ENCODE data around the gene ADAMTS15.

Gene ADAMTS15

DNA sequence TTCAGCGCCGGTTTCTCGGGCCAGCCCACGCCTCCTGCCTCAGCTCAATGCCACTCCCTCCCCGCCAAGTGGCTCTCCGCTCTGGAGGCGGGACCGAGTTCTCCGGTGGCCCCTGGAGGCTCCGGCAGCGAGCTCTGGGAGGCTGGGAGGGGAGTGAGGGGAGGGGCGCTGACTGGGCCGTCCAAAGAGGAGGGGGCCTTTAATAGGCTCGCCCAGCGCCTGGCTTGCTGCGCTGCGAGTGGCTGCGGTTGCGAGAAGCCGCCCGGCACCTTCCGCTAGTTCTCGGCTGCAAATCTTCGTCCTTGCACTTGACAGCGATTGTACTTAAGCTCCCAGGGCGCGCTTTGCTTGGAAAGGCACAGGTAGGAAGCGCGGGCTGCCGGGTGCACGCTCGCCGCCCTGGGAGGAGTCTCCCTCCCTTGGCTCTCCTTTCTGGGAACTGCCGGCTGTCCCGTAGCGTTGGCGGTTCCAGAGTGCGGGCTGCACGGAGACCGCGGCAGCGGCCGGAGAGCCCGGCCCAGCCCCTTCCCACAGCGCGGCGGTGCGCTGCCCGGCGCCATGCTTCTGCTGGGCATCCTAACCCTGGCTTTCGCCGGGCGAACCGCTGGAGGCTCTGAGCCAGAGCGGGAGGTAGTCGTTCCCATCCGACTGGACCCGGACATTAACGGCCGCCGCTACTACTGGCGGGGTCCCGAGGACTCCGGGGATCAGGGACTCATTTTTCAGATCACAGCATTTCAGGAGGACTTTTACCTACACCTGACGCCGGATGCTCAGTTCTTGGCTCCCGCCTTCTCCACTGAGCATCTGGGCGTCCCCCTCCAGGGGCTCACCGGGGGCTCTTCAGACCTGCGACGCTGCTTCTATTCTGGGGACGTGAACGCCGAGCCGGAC lies at the start of gene ADAMTS15:
Gene ADAMTS15 (plus strand): TSS at position 230 of the 894 bp plus-strand sequence. CDS start 329 bp downstream, at position 559.
- peak in 1 of 3 experiments; percentile 41 for DNase-seq (ENCODE audit: low read depth in 3 of 3)

DNA sequence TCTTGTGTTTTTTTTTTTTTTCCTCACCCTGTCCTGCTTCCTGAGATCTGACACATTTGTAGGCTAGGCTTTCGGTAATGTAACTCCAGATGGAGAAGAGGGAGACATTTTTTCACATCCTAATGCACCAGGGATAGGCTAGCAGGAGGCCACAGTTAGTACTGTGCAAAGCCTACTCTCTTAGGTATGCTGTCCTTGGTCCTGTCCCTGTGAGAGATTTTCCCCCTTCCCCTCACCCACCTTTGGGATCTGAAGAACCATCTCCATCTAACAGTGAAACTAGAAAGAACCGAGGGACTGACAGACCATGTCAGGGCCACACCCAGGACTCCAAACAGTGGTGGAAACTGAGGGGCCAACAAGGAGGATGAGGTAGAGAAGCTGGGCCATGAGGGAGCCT lies 49.2 kb upstream of the ADAMTS15 start:
- no peak for DNase-seq (ENCODE audit: low read depth in 3 of 3)

GRCh38 chr11:130400781-130401483 lies 47.5 kb upstream of the ADAMTS15 start:
- no peak for DNase-seq (ENCODE audit: low read depth in 3 of 3)

DNA sequence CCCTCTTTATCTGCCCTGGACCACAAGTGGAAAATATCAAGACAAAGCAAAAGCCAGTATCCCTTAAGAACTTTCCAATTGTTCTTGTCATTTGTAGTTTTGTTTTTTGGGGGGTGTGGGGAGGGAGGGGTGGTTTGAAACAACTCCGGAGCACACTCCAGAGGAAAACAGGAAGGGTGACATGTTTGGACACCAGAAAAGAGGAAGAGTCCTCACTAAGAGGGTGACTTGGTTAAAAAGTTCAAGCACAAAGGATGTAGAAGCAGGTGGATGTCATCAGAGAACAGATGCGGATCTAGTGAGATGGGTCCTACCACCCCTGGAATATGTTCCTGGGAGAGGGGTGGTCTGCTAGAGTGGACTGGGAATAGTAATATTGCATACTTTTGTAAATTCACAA lies 45.9 kb upstream of the ADAMTS15 start:
- no peak for DNase-seq (ENCODE audit: low read depth in 3 of 3)

DNA sequence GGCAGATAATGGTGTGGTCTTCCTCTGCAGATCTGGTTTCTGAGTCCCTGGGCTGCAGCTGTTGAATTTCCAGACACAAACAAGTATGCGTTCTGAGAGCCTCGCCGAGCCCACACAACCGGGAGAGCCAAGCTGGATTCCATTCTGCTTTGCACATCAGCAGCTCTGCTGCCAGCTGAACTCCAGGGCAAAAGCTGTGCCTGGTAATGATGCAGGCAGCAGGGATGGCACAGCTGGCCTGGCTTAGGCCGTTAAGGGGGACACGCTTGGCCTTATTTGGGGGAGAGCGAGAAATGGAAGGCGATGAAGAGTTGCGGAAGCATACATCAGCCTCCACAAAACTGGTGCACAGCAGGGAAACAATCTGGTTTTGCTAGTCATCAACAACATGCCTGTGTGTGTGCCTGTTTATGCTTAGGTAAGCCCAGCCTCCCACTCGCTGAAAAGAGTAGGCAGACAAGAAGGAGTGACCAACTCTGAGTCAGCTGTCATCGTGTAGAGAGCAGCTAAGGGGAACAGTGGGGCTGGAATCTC lies 45.1 kb upstream of the ADAMTS15 start:
- no peak for DNase-seq (ENCODE audit: low read depth in 3 of 3)

GRCh38 chr11:130403967-130404366 lies 44.5 kb upstream of the ADAMTS15 start:
- DNase-seq (ENCODE audit: low read depth in 3 of 3): no peak

DNA sequence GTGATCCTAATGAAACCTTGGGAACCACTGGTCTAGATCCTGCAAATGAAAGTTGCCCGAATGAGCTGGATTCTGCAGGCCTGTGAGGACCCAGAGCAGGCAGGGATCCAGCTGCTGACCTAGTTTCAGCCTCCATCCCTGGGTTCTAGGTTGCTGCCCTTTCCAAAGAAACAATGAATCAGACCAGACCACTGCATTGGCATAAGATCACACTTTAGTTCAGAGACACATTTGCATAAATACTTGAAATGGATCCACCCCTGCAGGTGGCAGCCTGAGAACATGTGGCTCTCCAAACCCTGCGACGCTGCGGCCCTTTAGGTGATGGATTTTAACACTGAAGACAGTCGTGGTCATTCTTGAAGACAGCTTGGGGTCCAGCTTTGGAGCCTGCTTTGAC lies 43.7 kb upstream of the ADAMTS15 start:
- DNase-seq (ENCODE audit: low read depth in 3 of 3): no peak

DNA sequence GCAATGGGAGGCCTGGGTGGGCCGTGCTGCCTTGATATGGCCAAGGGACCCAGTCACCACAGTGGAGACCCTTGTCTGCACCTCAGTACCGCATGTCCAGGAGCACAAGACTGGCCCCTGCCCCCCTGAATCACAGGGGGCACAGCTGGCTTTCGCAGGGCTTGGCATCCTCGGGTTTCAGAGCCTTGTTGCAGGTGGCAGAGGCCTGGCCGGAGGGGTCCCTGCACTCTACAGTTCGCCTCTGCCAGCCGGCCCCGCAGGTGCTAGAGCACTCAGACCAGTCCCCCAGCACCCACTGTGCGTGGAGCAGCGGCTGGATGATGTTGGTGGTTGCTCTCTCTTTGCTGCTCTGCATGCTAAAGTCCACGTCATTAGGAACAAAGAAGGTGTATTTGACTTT lies 43.0 kb upstream of the ADAMTS15 start:
- DNase-seq (ENCODE audit: low read depth in 3 of 3): no peak

DNA sequence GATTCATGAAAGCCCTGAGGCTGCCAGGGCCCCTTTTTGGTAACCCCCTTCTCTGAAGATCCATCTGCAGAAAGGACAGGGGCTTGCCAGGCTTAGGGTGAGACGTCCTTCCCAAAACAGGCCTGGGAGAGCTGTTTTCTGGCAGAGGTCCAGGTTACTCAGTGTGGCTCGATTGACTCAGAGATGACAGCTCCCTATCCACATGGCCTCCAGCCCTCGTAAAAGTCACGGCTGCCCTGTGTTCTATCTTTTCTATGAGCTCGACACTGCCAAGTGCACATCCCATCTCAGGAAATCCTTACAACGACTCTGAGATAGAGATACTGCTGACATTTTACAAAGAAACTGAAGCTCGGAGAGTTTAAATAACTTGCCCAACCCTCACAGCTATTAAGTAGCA lies 40.5 kb upstream of the ADAMTS15 start:
- no peak for DNase-seq (ENCODE audit: low read depth in 3 of 3)

- no peak for DNase-seq (ENCODE audit: low read depth in 3 of 3)
Measured at GRCh38 chr11:130408401-130408890, 40.0 kb upstream of the ADAMTS15 start.

DNA sequence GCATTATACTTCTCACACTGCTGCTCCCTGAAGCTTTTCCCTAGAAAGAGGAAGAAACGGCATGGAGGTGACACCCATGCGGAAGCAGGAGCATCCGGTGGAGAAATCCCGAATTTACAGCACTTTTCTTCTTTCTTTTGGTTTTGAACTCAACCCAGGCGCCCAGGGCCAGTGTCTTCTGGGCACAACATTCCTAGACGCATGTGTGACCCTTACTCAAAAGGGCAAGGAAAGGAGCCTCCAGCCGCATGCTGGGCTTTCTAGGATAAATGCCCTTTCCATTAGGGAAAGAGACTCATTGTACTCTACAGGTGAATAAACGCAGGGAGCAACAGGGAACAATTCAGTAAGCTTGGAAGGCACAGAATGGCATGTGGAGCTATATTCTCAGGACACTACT lies 39.5 kb upstream of the ADAMTS15 start:
- DNase-seq (ENCODE audit: low read depth in 3 of 3): no peak

DNA sequence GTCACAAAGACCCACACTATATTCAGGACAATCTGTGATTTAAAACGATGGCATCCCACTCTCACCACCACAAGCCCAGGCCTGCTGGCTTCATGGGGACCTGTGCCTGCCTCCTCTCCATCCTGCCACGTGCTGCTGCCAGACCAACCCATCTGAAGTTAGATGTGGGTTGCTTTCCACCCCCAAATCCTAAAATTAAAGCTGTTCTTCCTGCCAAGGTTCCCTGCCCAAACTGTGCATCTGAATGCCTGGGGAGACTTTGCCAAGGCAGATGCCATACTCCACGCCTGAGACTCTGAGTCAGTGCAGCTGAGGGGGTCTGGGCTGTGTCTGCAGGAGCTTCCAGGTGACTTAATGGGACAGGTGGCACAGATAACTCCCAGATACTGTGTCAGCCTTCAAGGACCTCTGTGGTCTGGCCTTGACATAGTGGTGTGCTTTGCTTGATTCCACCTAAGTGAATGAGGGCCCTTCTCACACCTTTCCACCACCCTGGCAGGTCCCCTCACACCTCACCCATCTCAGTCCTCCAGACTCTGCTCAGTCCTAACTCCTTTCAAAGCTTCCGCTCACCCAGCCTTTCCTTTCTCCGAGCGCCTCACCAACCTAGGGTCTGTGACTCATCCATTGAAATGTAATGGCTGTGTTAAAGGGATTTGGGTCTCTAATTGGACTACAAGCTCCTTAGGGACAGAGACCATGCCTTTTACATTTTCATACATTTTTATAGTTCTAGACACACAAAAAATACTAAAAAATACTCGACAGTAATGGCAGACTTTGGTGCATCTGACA lies 38.7 kb upstream of the ADAMTS15 start:
- DNase-seq (ENCODE audit: low read depth in 3 of 3): no peak

DNA sequence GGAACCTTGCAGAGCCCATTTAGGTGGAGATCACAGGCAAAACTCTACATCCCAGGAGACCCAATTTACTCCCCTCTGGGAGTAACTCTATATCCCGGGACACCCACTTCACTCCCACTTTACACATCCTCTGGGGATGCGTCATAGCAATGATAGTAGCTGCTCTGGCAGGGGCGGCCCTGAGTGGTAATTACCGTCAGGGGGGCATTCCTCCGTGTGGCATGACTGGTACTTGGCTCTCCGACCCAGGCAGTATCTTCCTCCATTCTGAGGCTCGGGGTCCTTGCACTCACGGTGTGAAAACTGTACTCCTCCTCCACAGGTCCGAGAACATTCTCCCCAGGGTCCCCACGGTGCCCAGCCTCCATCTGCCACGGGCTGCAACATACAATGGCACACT lies 37.2 kb upstream of the ADAMTS15 start:
- no peak for DNase-seq (ENCODE audit: low read depth in 3 of 3)

- no peak for DNase-seq (ENCODE audit: low read depth in 3 of 3)
Measured at GRCh38 chr11:130413405-130414106, 34.9 kb upstream of the ADAMTS15 start.

GRCh38 chr11:130414107-130415080 lies 34.1 kb upstream of the ADAMTS15 start:
- no peak for DNase-seq (ENCODE audit: low read depth in 3 of 3)

DNA sequence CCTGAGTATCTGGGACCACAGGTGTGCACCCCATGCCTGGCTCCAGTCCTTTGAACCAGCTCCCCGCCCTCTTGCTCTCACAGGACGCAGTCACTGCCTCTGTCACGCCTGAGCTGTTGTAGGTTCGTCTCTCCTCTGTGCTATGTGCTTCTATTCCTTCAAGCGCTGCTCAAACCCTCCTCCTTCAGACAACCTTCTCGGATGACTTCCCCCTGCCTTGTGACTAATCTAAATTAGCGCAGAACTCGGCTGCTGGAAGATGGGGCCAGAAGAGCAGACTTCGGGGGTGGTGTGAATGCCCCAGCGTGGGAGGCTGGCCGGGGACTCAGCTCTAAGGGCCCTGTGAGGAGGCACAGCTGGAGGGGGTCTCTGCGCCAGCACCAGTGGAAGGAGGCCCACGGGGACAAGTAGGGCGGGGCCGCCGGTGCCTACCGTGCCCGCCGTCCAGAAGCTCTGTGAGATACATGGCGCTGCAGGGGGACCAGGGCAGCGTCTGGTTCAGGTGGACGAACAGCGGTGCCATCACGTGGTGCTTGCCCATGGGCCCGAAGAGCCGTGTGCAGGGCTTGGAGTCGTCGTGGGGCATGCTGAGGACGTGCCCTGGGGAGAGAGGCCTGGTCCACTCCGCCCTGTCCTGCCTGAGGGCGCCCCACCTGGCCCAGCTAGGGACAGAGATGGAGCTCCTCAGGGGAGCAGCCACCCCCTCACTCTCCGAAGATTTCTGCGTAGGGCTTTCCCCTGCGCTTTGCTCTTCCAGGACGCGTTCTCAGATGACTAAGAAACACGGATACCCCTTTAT lies 32.5 kb upstream of the ADAMTS15 start:
- no peak for DNase-seq (ENCODE audit: low read depth in 3 of 3)

DNA sequence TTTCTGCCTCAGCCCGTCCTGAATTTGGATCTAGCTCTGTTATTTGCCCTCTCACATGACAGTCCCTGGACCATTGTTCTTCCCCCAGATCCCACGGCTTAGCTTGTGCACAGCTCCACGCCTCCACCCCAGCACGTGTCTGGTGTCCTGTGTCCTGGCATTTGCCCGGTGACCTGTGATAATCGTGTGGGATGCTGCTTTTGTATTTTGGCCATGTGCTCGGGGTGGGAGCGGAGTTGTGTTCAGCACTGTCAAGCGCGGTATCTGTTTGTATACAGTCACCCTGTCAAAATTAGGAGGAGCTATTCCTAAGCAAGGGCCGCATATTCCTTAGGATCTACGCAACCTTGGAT lies 31.9 kb upstream of the ADAMTS15 start:
- DNase-seq (ENCODE audit: low read depth in 3 of 3): no peak

GRCh38 chr11:130416906-130417305 lies 31.5 kb upstream of the ADAMTS15 start:
- DNase-seq (ENCODE audit: low read depth in 3 of 3): no peak

- DNase-seq (ENCODE audit: low read depth in 3 of 3): no peak
Measured at GRCh38 chr11:130418210-130418609, 30.2 kb upstream of the ADAMTS15 start.
